Measurements from ENCODE around the gene AQP11.

The AQP11 gene

DNA sequence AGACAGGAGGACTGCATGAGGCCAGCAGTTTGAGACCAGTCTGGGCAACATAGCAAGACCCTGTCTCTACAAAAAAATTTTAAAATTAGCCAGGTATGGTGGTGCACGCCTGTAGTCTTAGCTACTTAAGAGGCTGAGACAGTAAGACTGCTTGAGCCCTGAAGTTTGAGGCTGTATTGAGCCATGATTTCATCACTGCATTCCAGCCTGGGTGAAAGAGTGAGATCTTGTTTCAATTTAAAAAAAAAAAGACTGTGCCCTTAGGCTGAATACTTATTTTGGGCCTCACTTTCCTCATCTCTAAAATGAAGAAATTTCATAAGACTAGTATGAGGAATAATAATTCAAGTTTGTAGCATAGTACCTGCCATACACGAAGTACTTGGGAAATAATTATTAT, 6.9 kb downstream of the AQP11 start:
- no peak overlapping the region for H3K27ac ChIP-seq
- no peak for DNase-seq (ENCODE audit: low spot score)
- no peak overlapping the region for H3K4me3 ChIP-seq
- TF ChIP-seq, protein P1, sequence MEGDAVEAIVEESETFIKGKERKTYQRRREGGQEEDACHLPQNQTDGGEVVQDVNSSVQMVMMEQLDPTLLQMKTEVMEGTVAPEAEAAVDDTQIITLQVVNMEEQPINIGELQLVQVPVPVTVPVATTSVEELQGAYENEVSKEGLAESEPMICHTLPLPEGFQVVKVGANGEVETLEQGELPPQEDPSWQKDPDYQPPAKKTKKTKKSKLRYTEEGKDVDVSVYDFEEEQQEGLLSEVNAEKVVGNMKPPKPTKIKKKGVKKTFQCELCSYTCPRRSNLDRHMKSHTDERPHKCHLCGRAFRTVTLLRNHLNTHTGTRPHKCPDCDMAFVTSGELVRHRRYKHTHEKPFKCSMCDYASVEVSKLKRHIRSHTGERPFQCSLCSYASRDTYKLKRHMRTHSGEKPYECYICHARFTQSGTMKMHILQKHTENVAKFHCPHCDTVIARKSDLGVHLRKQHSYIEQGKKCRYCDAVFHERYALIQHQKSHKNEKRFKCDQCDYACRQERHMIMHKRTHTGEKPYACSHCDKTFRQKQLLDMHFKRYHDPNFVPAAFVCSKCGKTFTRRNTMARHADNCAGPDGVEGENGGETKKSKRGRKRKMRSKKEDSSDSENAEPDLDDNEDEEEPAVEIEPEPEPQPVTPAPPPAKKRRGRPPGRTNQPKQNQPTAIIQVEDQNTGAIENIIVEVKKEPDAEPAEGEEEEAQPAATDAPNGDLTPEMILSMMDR (IDR thresholded peaks at IDR 0.05), result no peak

DNA sequence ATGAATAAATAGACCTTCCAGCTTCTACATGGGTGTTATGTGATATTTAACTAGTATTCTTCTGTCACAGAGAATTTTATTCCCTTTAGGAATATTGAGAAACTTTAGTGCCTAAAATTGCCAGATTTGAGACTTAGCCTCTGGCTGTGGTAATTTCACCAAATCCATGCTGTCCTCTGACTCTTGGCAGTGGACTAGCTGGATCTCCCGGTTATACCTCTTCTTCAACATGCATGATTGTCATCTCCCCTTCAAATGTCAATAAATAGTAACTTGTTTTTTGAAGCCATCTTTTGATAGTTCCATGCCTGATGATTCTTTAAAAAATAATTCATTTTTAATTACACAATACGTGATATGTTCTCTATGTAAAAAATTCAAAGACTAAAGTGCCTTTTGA, 8.4 kb downstream of the AQP11 start:
- DNase-seq (ENCODE audit: low spot score), result no peak
- TF ChIP-seq, protein P1 (IDR thresholded peaks at IDR 0.05), result no peak
- no peak overlapping the region for H3K4me3 ChIP-seq
- no peak overlapping the region for H3K27ac ChIP-seq

DNA sequence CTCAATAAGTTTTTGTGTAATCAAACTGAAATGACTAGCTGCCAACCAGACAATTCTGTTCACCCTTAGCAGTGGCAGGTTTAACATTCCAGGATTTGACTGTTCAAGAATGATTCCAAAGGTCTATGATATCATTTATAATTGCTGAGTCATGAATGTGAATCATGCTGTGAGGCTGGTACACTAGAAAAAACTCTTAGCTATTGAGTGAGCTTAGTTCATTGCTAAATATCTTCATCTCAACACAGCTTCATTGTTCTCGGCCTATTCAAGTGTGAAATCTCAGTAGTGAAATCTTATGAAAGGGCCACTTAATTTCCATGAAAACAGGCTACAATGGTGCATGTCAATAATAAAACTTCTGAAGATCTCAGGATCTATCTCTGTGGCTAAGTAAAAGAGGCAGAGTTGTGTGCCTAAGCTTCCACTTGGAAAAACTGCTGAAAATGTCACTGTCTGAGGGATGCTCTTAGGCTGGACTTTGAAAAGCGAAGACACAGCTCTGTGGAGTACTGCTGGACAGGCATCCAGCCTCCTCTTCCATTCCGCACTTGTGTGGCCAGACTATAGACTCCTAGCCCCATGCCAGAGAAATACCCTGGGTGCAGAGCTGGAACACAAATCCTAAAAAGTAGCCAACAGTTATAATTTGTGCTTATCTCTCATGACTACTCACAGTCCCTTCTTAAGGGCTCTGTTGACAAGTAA, 12.8 kb downstream of the AQP11 start:
- Histone ChIP-seq H3K4me3 (no peak overlapping the region), H3K27ac (no peak overlapping the region)
- DNase-seq (ENCODE audit: low spot score), result no peak
- TF ChIP-seq, protein P1 (IDR thresholded peaks at IDR 0.05), result no peak

DNA sequence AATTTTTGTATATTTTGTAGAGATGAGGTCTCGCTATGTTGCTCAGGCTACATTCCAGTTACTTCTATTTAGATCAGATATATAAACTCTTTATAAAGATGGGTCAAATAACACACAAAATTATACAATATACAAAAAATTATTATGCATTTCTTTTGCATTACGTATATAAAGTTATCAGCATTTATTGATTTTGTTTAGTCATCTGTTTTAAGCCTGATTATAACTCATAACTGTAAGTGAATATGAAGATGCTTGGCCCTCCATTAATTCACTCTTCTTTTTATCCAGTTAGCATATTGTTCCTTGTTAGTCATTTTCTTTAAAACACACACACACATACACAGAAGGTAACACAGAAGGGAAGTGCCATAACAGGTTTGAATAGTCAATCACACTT, 14.5 kb downstream of the AQP11 start:
- Histone ChIP-seq H3K27ac (no peak overlapping the region), H3K4me3 (no peak overlapping the region)
- DNase-seq (ENCODE audit: low spot score), result no peak
- TF ChIP-seq, protein P1 (IDR thresholded peaks at IDR 0.05), result no peak

DNA sequence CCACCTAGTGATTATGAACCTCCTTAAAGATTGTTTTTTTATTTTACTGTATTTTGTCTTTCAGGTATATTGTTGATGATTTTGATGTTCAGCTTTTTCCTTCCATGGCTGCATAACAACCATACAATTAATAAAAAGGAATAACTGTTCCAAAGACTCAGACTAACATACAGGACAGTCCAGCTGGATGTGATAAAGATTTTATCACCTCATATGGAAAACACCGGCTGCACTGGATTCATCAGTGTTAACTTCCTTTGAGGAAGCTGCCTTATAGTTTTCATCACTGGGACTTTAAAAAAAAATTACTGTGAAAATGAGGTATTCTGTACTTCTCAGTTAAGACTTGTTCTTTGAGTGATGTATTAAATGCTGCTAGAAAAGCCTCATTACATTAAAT, 19.5 kb downstream of the AQP11 start:
- Histone ChIP-seq H3K4me3 (no peak overlapping the region), H3K27ac (no peak overlapping the region)
- TF ChIP-seq, protein P1 (IDR thresholded peaks at IDR 0.05), result no peak
- DNase-seq (ENCODE audit: low spot score), result no peak

DNA sequence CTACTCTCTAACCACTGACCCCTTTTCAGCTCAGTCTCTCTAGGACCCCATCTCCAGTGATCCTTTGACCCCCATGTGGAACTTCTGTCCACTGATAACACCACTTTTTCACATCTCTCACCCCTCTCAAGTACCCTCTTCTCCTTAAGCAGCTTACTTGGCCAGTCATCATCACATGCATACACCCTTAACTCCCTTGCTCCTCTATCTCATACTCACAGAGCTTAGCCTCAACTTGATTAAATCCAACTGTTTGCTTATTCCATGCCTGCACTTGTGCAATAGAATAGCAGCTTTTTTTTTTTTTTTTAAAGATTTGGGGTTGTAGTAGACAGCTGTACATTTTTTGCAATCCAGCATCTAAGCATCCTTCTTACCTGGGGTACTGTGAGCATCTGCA, 22.2 kb downstream of the AQP11 start:
- Histone ChIP-seq H3K27ac (no peak overlapping the region), H3K4me3 (no peak overlapping the region)
- TF ChIP-seq, protein P1 (IDR thresholded peaks at IDR 0.05), result no peak
- DNase-seq (ENCODE audit: low spot score), result no peak

DNA sequence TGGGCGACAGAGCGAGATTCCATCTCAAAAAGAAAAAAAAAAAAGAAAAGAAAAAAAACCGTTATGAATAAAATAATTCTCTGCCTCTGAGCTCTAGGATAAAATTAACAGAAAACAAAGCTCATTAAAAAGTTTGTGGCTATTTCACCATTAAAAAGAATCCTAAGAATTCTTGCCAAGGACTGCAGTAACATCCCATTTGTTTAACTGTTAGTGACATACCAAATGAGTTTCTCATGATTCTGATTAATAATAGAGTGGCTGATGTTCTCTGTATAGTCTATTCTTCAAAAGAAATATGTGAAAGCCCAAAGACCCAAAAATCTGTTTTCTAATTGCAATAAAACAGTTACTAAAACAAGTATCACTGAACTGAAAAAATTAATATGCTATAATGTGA, 28.1 kb downstream of the AQP11 start:
- no peak overlapping the region for H3K4me3 ChIP-seq
- no peak overlapping the region for H3K27ac ChIP-seq
- DNase-seq (ENCODE audit: low spot score), result no peak
- TF ChIP-seq, protein P1 (IDR thresholded peaks at IDR 0.05), result no peak
